AG09309 (cell line): ENCODE results near the gene RCBTB1.

Experiments
- DNase-seq: peaks from one replicate; pipeline ENCODE4 v3.0.0-alpha.2; 2010; ENCODE audit warnings: low read depth
- H3K4me3 ChIP-seq: 2 replicates; pipeline ENCODE4 v1.5.1; 2011; ENCODE audit warnings: mild to moderate bottlenecking, low read depth, low read length, moderate library complexity; ENCODE audit not compliant: control insufficient read depth
- TF ChIP-seq, protein P1 (sequence below): IDR thresholded peaks from 2 replicates; pipeline ENCODE4 v1.5.1; 2011; ENCODE audit warnings: mild to moderate bottlenecking, low read depth, low read length, inconsistent platforms; ENCODE audit not compliant: insufficient read depth, control insufficient read depth; ENCODE audit errors: missing control alignments

RCBTB1 gene

DNA sequence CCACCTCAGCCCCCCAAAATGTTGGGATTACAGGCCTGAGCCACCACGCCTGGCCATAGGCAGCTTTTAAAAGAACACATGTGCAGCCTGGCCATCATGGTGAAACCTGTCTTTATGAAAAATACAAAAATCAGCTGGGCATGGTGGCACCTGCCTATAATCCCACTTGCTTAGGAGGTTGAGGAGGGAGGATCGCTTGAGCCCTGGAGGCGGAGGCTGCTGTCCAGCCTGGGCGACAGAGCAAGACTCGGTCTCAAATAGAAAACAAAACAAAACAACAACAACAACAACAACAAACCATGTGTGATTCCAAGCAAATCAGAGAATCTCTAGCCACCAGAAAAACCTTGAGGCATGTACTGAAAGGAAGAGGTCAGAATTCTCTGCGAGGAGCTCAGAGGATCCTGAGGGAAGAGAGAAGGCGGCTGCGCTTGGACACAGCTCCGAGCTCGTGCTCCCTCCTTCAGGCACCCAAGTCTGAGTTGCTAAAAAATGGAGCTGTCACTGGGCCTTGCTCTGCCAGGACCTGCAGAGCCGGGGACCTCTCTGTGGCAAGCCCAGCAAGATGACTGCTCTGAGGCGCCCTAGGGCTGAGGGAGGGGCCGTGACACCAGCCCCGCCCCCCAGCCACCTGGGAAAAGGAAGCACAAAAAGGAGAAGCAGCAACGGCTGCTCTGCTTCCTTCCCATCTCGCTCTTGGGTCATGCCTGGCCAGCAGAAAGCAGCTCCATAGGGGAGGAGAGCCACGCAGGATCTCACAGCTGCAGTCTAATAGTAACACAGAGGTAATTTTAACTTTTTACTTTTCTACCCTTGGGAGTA is 42.7 kb upstream of the RCBTB1 start, which contains the start of gene ARL11:
Gene ARL11, plus strand, starts transcription at position 677 of the 822 bp plus-strand sequence. CDS start 1,941 bp downstream, outside the sequence.
- TF ChIP-seq, protein P1, sequence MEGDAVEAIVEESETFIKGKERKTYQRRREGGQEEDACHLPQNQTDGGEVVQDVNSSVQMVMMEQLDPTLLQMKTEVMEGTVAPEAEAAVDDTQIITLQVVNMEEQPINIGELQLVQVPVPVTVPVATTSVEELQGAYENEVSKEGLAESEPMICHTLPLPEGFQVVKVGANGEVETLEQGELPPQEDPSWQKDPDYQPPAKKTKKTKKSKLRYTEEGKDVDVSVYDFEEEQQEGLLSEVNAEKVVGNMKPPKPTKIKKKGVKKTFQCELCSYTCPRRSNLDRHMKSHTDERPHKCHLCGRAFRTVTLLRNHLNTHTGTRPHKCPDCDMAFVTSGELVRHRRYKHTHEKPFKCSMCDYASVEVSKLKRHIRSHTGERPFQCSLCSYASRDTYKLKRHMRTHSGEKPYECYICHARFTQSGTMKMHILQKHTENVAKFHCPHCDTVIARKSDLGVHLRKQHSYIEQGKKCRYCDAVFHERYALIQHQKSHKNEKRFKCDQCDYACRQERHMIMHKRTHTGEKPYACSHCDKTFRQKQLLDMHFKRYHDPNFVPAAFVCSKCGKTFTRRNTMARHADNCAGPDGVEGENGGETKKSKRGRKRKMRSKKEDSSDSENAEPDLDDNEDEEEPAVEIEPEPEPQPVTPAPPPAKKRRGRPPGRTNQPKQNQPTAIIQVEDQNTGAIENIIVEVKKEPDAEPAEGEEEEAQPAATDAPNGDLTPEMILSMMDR, result no peak
- no peak for DNase-seq
- H3K4me3 ChIP-seq, result no peak within 1 kb of the TSS

DNA sequence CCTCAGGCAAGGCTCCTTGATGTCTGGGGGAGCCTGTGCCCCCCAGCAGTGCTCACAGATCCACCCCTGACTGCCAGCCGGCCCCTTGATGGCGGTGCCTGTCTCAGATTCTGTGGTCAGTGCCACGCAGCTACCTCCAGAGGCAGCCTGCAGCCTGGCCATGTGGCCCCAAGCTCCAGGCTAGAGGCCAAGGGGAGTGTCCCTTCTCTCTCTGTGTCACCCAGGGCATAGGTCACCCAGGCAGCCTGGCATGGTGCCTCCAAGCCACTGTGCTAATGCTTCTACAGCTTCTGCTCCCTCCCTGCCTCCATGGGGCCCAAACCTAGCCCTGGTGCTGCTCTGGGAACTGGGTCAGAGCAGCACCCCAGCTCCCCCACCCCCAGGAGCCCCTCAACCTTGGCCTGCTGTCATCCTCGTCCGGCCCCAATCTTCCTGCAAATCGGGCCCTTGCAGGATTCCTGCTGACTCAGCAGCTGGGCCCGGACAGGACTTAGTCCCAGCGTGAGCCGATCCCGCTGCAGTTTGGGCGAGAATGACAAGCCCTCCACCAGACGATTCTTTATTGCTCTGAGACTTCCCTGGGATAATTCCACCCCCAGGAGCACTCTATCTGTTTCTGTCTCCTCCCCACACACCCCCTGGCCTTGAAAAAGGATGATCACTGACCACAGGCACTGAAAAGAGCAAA is 40.2 kb upstream of the RCBTB1 start:
- TF ChIP-seq, protein P1, result no peak
- no peak for DNase-seq
- no peak overlapping the region for H3K4me3 ChIP-seq

DNA sequence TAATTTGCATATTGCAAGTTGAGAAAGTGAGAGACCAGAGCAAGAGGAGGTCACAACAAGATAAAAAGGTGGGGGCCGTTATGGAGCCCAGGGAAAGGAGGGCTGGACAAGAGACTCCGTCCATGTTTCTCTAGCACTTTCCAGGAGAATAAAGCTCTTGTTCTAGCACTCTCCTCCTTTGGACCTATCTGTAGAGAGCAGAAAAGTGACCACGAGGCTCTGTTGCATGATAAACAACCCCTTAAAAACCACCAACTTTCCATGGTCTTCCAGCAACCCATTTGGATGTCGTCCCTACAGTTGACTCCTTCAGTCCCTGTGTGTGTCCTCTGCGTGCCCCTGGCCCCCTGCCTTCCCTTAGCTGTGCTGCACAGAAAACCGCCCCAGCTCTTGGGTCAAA is 38.9 kb upstream of the RCBTB1 start:
- TF ChIP-seq, protein P1, result no peak

DNA sequence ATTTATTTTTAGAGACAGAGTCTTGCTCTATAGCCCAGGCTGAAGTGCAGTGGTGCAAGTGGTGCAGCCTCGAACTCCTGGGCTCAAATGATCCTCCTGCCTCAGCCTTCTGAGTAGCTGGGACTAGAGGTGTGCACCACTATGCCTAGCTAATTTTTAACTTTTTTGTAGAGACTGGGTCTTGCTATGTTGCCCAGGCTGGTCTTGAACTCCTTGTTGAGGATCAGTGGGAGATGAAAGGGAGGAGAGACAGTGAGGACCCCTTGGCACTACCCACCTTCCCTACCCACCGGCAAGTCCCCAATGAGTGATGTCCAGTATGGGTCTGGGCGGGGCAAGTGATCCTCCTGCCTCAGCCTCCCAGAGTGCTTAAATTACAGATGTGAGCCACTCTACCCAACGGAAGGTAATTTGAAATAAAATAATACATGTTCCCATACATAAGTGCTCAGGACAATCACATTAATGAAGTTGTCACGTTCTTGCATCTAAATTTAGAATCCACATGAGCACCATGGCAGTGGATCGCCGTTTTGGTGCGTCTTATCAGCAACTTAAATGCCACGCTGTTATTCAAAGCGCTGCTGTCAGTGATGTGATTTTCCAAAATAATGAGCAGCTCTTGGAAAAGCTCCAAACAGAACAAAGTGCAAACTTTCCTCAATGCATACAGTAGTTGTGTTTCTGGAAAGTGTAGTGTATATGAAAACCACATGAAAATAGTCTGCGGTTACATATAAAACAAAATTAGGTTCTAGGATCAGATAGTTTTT is 37.0 kb upstream of the RCBTB1 start:
- DNase-seq, result no peak
- no peak overlapping the region for H3K4me3 ChIP-seq
- TF ChIP-seq, protein P1, result no peak

More for the DNA sequence above, 38.9 kb upstream of the RCBTB1 start:
- H3K4me3 ChIP-seq, result no peak overlapping the region
- DNase-seq, result no peak

DNA sequence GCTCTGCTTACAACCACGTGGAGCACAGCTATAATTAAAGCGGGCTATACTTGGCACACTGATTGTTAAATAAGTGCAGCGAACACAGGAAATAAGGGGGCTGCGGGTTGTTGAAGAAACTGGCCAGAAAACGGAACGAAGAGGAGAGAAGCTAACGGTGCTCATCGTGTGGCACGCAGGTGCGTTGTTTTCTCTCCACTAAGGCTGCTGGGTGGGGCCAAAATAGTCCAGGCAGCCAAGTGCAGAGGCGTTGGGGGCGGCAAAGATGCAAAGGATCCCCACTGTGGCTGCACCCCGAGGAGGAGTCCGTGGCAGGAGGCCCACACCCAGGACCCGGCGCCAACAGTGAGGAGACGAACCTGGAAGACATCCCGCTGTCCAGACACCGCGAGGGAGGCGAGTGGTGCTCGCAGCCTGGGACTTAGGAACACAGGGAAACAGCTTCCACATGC is 34.8 kb upstream of the RCBTB1 start:
- H3K4me3 ChIP-seq, result no peak overlapping the region
- DNase-seq, result no peak
- TF ChIP-seq, protein P1, result no peak

DNA sequence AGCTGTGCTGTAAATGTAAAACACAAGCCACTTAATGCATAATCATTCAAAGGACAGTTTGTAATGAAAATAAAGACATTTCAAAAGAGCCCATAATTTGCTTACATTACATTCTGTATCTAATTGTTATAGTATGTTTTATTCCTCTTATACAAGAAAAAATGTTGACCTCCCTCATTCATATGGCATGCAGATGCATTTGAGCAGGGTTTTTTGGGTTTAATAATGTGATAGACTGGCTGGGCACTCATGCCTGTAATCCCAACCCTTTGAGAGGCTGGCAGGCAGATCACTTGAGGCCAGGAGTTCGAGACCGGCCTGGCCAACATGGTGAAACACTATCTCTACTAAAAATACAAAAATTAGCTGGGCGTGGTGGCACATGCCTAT is 31.3 kb upstream of the RCBTB1 start:
- no peak for DNase-seq
- TF ChIP-seq, protein P1, result no peak
- no peak overlapping the region for H3K4me3 ChIP-seq
